CD4-positive, CD25-positive, alpha-beta regulatory T cell (primary cell): ENCODE data around the gene ADARB1. TPM values are rescaled to one million over a fixed set of nuclear protein-coding genes. Genes with fewer than 3 reads are reported as not detected.
A peak's percentile ranks its signal among the peaks of the same experiment; 100 is the strongest.

Experiments used
- ATAC-seq, 2 donors: fragments of 150-1000 bp; cut with Tn5 transposase; one replicate each; pipeline ENCODE4 v1.10.0; 2021; ENCODE audit warnings: low read depth in 2 of 2, moderate number of reproducible peaks in 2 of 2, moderate library complexity in 1 of 2
- DNase-seq, 3 donors: peaks; one replicate each; pipeline versions ENCODE4 v3.0.0 to v3.0.0-alpha.2; 2012 to 2022; ENCODE audit warnings: mixed read lengths in 1 of 3
- H3K27ac ChIP-seq: one replicate; pipeline ENCODE4 v1.7.0; 2013; ENCODE audit warnings: mild to moderate bottlenecking, low read length; ENCODE audit not compliant: insufficient read depth, poor library complexity, severe bottlenecking
- H3K27me3 ChIP-seq: one replicate; pipeline ENCODE4 v1.7.0; 2013; ENCODE audit warnings: low read length; ENCODE audit not compliant: control insufficient read depth, insufficient read depth
- H3K36me3 ChIP-seq: one replicate; pipeline ENCODE4 v1.7.0; 2013; ENCODE audit warnings: mild to moderate bottlenecking, low read length, moderate library complexity; ENCODE audit not compliant: control insufficient read depth, insufficient read depth
- H3K4me1 ChIP-seq: 2 replicates; pipeline ENCODE4 v1.7.0; 2013; ENCODE audit warnings: mild to moderate bottlenecking, low read length; ENCODE audit not compliant: insufficient read depth, control insufficient read depth, poor library complexity, severe bottlenecking
- H3K4me3 ChIP-seq: one replicate; pipeline ENCODE4 v1.7.0; 2013; ENCODE audit warnings: low read depth, mild to moderate bottlenecking, low read length, moderate library complexity
- H3K9me3 ChIP-seq, 2 experiments: 1 replicate in 1 of 2; 2 replicates in 1 of 2; pipeline ENCODE4 v1.7.0; 2013; ENCODE audit warnings: low read length in 2 of 2, mild to moderate bottlenecking in 1 of 2, moderate library complexity in 1 of 2; ENCODE audit not compliant: control insufficient read depth in 2 of 2
- H3K27ac Mint-ChIP-seq, 3 donors: one replicate each; pipeline ENCODE4 v1.8.0; 2020 to 2022; ENCODE audit warnings: mild to moderate bottlenecking in 3 of 3, mixed read lengths in 3 of 3, moderate library complexity in 2 of 3
- H3K27me3 Mint-ChIP-seq: one replicate; pipeline ENCODE4 v1.8.0; 2022; ENCODE audit warnings: mild to moderate bottlenecking, mixed read lengths
- H3K36me3 Mint-ChIP-seq: one replicate; pipeline ENCODE4 v1.8.0; 2020; ENCODE audit warnings: mixed read lengths
- H3K4me1 Mint-ChIP-seq, 4 donors: one replicate each; pipeline ENCODE4 v1.8.0; 2020 to 2022; ENCODE audit warnings: mixed read lengths in 4 of 4, mild to moderate bottlenecking in 1 of 4
- H3K4me3 Mint-ChIP-seq, 4 donors: one replicate each; pipeline ENCODE4 v1.8.0; 2020 to 2022; ENCODE audit warnings: mild to moderate bottlenecking in 4 of 4, mixed read lengths in 4 of 4, moderate library complexity in 3 of 4
- H3K9me3 Mint-ChIP-seq, 7 donors: one replicate each; pipeline ENCODE4 v1.8.0; 2020 to 2022; ENCODE audit warnings: mixed read lengths in 7 of 7, mild to moderate bottlenecking in 3 of 7, moderate library complexity in 2 of 7
- polyA plus RNA-seq, 4 donors: library from polyadenylated mRNA; unstranded; fragments of 300-500 nt; fragmentation: Illumina TruSeq; gene quantifications; one replicate each; pipeline ENCODE4 v1.2.3, GENCODE V29; 2021
- total RNA-seq: library from RNA; stranded (reverse); gene quantifications from one replicate; pipeline ENCODE4 v1.2.3, GENCODE V29; 2022

ADARB1 gene
- total and polyA plus RNA-seq, 5 donors from 2014 or later, result 2.8 to 52.9 (median 5.6) TPM

GRCh38 chr21:45071078-45071873 is 3.1 kb upstream of the ADARB1 start:
- no peak for ATAC-seq

GRCh38 chr21:45071874-45072737 is 2.3 kb upstream of the ADARB1 start:
- Histone ChIP-seq H3K4me1 (peaks cover 27% of the 10 kb centered on the region), H3K36me3 (no peaks in the 10 kb centered on the region), H3K9me3 (no peaks in the 10 kb centered on the region), H3K27me3 (no peaks in the 10 kb centered on the region), H3K4me3 (no peak overlapping the region), H3K27ac (no peak overlapping the region)
- Mint-ChIP-seq H3K27ac (no peak overlapping the region), H3K4me1 (peaks cover 14 to 27% (median 21%) of the 10 kb centered on the region in 4 donors), H3K9me3 (peaks cover 0 to 2% (median 0%) of the 10 kb centered on the region in 7 donors), H3K4me3 (peak overlapping the region; percentile 11 to 94 (median 72)), H3K27me3 (peaks cover 4% of the 10 kb centered on the region), H3K36me3 (no peaks in the 10 kb centered on the region)
- no peak for DNase-seq
- ATAC-seq, result no peak

More at GRCh38 chr21:45071078-45071873, 3.1 kb upstream of the ADARB1 start:
- no peak for DNase-seq
- no peak overlapping the region for H3K27ac ChIP-seq
- Mint-ChIP-seq H3K4me3 (peak overlapping the region in 2 of 4 donors; percentile 38 to 60), H3K4me1 (peaks cover 8 to 19% (median 14%) of the 10 kb centered on the region in 4 donors), H3K9me3 (peaks cover 0 to 2% (median 0%) of the 10 kb centered on the region in 7 donors), H3K36me3 (no peaks in the 10 kb centered on the region), H3K27ac (no peak overlapping the region), H3K27me3 (peaks cover 4% of the 10 kb centered on the region)
- H3K9me3 ChIP-seq, result no peaks in the 10 kb centered on the region
- H3K36me3 ChIP-seq, result no peaks in the 10 kb centered on the region
- no peaks in the 10 kb centered on the region for H3K27me3 ChIP-seq
- no peak overlapping the region for H3K4me3 ChIP-seq
- peaks cover 19% of the 10 kb centered on the region for H3K4me1 ChIP-seq

- H3K27me3 Mint-ChIP-seq, result peaks cover 4% of the 10 kb centered on the region
- H3K36me3 Mint-ChIP-seq, result no peaks in the 10 kb centered on the region
- Histone ChIP-seq H3K36me3 (no peaks in the 10 kb centered on the region), H3K4me1 (peaks cover 29% of the 10 kb centered on the region), H3K27me3 (no peaks in the 10 kb centered on the region), H3K4me3 (no peak overlapping the region), H3K27ac (no peak overlapping the region), H3K9me3 (no peaks in the 10 kb centered on the region)
- DNase-seq (no peak), ATAC-seq (no peak)
- H3K27ac Mint-ChIP-seq, result peak overlapping the region in 1 of 3 donors; percentile 15
- peaks cover 16 to 33% (median 25%) of the 10 kb centered on the region in 4 donors for H3K4me1 Mint-ChIP-seq
- peaks cover 0 to 2% (median 0%) of the 10 kb centered on the region in 7 donors for H3K9me3 Mint-ChIP-seq
- H3K4me3 Mint-ChIP-seq, result peak overlapping the region in 3 of 4 donors; percentile 56 to 98 (median 94)
Measured at GRCh38 chr21:45072738-45073300, 1.6 kb upstream of the ADARB1 start.

GRCh38 chr21:45073301-45074047 is 906 bp upstream of the ADARB1 start:
- Histone ChIP-seq H3K27me3 (no peaks in the 10 kb centered on the region), H3K9me3 (no peaks in the 10 kb centered on the region), H3K27ac (no peak overlapping the region), H3K4me3 (peak overlapping the region; percentile 60), H3K4me1 (peaks cover 35% of the 10 kb centered on the region), H3K36me3 (no peaks in the 10 kb centered on the region)
- peaks cover 22 to 40% (median 31%) of the 10 kb centered on the region in 4 donors for H3K4me1 Mint-ChIP-seq
- ATAC-seq, result no peak
- H3K4me3 Mint-ChIP-seq, result peak overlapping the region; percentile 94 to 99 (median 96)
- H3K9me3 Mint-ChIP-seq, result peaks cover 0 to 2% (median 0%) of the 10 kb centered on the region in 7 donors
- H3K27ac Mint-ChIP-seq, result peak overlapping the region; percentile 95 to 98 (median 97)
- H3K36me3 Mint-ChIP-seq, result no peaks in the 10 kb centered on the region
- peaks cover 4% of the 10 kb centered on the region for H3K27me3 Mint-ChIP-seq
- no peak for DNase-seq

GRCh38 chr21:45074818-45075595 is 627 bp downstream of the ADARB1 start:
- peaks cover 0 to 2% (median 0%) of the 10 kb centered on the region in 7 donors for H3K9me3 Mint-ChIP-seq
- ATAC-seq (peak in 1 of 2 donors; percentile 1), DNase-seq (peak in 2 of 3 donors; percentile 11 to 41)
- Histone ChIP-seq H3K27ac (no peak overlapping the region), H3K27me3 (no peaks in the 10 kb centered on the region), H3K36me3 (no peaks in the 10 kb centered on the region), H3K4me1 (peaks cover 50% of the 10 kb centered on the region), H3K4me3 (peak overlapping the region; percentile 82), H3K9me3 (no peaks in the 10 kb centered on the region)
- H3K4me1 Mint-ChIP-seq, result peaks cover 37 to 55% (median 46%) of the 10 kb centered on the region in 4 donors
- H3K4me3 Mint-ChIP-seq, result peak overlapping the region; percentile 87 to 96 (median 90)
- peaks cover 4% of the 10 kb centered on the region for H3K27me3 Mint-ChIP-seq
- no peaks in the 10 kb centered on the region for H3K36me3 Mint-ChIP-seq
- H3K27ac Mint-ChIP-seq, result peak overlapping the region; percentile 43 to 90 (median 88)

GRCh38 chr21:45075596-45076244 is 1.3 kb downstream of the ADARB1 start:
- Mint-ChIP-seq H3K4me3 (peak overlapping the region; percentile 87 to 96 (median 90)), H3K4me1 (peaks cover 41 to 62% (median 51%) of the 10 kb centered on the region in 4 donors), H3K27me3 (peaks cover 4% of the 10 kb centered on the region), H3K9me3 (peaks cover 0 to 2% (median 0%) of the 10 kb centered on the region in 7 donors), H3K36me3 (no peaks in the 10 kb centered on the region), H3K27ac (peak overlapping the region; percentile 10 to 90 (median 88))
- DNase-seq (no peak), ATAC-seq (no peak)
- Histone ChIP-seq H3K4me3 (peak overlapping the region; percentile 82), H3K36me3 (no peaks in the 10 kb centered on the region), H3K9me3 (no peaks in the 10 kb centered on the region), H3K27ac (peak overlapping the region; percentile 26), H3K4me1 (peaks cover 58% of the 10 kb centered on the region), H3K27me3 (no peaks in the 10 kb centered on the region)
